Measurements from ENCODE around the gene CACNA2D3.

Gene CACNA2D3

GRCh38 chr3:54223063-54223462 is 100.7 kb downstream of the CACNA2D3 start:
- DNase-seq: no peak

DNA sequence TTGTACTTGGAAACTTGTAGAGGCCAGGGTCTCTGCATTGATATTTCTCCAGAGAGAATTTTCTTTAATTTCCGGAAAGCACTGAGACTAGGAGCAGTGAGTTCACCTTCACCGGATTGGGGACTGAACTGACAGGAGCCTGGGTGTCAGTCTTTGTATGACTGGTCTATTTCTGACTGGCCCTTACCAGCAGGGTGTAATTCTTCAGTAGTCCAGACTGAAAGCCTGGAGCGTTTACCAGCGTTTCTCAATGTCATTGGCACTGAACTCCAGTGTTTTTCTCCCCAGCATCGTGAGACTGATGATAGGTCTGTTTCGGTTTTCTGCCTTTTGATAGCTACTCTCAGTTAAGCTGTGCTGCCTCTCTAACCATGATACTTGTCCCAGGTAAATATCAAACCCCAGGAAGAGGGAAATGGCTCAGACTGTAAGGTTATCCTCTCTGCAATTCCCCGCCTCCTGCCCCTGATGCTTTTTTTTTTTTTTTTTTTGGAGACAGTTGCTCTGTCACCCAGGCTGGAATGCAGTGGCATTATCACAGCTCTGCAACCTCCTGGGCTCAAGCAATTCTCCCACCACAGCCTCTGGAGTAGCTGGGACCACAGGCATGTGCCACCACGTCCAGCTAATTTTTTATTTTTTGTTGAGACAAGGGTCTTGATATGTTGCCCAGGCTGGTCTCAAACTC is 103.6 kb downstream of the CACNA2D3 start:
- no peak for DNase-seq

DNA sequence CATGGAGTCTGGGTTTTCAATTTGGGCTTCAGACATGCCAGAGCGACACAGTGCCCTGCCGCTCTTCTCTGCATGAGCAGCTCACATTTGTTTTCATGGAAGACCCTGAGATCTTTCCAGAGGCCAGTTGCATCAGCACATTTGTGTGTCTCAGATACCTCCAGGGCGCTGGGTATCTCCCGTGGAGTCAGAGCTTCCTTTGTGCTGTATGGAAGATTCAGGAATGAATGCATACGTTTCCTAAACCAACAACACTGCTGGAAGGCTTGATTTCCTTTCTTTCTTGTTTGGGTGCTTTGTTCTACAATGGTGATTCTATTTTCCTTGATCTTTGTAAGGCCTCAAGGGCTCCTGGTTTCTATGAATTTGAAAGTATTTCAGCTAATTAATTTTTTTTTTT is 106.5 kb downstream of the CACNA2D3 start:
- DNase-seq: no peak

DNA sequence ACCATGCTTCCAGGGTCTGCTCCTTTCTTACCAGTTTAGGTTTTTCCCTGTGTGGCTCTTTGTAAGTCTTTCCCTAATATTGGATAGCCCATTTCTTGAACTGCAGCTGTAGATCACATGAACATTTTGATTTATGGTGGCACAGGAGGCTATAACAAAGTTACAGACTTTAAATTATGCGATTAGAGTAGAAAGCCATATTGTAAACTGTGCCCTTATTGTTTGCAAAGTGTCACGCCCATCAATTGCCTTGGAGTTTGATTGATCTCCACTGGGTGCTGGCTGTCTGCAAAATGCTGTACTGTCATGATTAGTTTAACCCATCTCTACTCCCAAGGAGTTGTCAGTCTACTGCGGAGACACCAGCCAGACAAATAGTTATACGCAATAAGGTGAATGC is 110.3 kb downstream of the CACNA2D3 start:
- no peak for DNase-seq

- DNase-seq: no peak
Observed at GRCh38 chr3:54235998-54236397, 113.6 kb downstream of the CACNA2D3 start.

- DNase-seq: no peak
Observed at GRCh38 chr3:54237109-54237508, 114.8 kb downstream of the CACNA2D3 start.

DNA sequence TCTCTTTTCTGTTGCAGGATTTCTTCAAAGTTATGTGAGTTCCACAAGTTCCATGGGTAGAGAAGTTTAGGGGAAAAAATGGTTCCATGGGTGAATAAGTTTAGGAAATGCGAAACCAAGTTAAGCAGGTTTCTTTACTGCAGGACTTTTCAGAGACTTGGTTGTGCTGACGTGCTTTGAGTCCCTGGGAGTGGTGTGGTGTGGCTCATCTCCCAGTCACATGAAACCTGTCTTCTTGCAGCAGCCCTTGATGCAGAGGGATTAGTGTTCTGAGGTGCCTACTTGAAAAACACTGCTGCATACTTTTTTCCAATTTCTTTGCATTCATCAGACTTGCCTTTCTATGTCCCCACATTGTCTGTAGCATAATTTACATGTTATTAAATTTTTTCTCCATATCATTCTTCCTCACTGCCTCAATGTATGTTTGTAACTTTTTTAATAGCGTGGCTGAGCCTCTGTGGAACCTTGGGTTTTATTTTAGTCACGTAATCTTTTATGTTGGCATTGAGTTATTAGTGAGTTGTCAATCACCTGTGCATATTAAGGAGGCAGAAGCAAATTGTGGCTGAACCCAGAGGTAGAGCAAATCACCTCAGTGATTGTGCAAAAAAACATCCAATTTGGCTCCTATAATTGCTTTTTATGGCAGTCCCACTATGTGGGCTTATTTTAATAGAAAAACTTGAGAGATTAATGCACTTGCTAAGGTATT is 115.6 kb downstream of the CACNA2D3 start:
- no peak for DNase-seq

DNA sequence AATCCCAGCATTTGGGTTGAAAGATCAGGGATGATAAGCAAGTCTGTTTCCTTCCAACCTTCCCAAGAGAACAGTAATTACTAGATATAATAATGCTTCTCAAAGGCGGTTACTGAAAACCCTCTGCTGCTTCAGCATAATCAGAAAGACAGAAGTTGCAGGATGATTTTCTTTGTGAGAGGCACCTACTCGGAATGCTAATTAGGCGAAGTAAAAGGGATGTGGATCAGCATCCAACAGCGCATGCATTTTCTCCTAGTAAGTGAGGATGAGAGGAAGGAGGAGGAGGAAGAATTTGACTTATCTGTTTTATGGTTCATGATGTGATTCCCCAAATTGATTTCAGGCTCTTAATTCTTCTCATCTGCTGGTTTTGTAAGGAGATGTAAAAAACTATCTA is 118.0 kb downstream of the CACNA2D3 start:
- DNase-seq: no peak

DNA sequence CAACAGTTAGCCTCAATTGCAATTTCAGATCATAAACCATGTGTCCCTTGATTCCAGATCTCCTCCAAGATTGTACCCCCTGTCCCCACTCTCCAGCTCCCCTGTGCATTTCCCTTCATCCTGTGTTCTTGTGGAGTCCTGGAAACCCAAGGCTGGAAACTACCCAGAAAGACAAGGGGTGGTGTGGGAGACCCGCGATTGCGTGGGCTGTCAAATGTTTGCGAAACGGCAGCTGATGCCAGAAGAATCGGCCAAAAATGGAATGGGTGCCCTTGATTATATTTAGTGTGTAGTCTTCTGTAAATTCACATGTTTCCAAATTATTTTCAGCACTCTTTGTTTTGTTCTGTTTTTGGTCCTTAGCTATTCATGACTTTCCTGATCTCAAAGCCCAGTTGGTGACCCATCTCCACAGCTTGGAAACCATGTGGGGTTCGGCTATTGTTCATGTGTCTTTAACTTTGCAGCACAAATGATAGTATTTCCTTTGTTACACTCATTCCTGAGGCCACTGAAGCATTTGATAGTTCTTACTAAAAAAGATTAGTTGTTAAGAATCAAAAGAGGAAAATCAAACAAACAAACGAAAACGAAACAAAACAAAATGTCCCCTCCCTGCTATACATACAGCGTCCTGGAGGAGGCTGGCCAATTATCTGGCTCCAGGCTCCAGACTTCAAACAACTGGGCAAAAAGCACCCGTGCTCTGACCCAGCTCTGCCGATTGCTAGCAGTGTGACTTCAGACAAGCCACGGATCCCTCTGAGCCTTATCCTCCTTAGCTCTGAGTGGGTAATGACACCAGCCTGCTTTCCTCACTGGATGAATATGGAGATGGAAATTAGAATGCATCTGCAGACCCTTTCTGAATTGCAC is 120.9 kb downstream of the CACNA2D3 start:
- DNase-seq: no peak

GRCh38 chr3:54243960-54244682 is 121.8 kb downstream of the CACNA2D3 start:
- DNase-seq: no peak

DNA sequence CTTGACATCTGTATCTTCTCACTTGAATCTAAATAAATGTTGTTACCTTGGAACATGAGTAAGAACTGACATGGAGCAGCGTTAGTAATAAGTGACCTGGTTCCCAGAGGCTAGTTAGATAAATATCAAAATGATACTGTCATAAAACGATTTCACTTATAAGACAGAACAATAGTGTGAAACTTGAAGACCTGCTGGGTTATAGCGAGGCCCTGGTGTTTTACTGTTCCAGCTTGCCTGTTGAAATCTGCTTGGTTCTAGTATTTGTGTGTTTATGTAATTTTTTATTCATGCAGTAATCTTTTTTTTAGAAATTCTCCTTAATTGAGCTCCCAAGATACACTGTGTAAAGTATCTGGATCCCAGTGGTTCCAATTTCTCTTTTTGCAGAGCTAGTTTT is 129.4 kb downstream of the CACNA2D3 start:
- DNase-seq: no peak

GRCh38 chr3:54257125-54257720 is 134.9 kb downstream of the CACNA2D3 start:
- no peak for DNase-seq

DNA sequence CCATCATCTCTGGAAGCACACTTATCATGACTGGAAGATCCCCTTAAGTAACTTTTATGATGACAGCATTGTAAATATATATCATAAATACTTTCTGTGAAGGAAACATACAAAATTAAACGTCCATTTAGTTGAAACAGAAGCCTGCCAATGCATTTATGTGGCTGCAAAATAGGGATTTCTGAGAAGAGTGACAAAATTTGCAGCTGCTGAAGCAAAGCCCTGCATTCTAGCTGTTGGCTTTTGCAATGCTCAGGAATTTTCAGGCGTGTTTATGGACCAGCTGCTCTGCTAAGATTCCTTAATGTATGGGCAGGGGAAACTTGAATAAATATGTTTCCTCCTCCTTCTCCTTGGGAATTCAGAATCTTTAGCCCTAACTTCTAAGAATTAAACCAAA is 137.3 kb downstream of the CACNA2D3 start:
- DNase-seq: no peak

- no peak for DNase-seq
Observed at GRCh38 chr3:54261141-54261540, 138.8 kb downstream of the CACNA2D3 start.

DNA sequence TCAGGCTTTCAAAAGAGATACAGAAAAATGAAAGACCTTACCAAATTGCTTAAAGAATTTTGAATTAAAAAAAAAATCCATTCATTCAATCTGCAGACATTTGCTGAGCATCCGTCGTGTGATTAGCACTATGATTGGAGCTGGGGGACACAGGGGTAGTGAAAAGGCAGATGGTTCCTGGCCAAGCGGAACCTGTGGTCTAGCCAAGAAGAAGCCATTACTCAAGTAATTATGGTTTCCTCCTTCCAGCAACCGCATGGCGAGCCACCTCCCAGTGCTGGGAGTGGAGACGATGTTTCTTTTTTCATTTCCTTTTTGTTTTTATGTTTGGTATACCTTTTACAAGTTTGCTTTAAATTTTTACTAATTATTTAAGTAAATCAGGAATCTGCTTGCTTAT is 140.2 kb downstream of the CACNA2D3 start:
- no peak for DNase-seq

DNA sequence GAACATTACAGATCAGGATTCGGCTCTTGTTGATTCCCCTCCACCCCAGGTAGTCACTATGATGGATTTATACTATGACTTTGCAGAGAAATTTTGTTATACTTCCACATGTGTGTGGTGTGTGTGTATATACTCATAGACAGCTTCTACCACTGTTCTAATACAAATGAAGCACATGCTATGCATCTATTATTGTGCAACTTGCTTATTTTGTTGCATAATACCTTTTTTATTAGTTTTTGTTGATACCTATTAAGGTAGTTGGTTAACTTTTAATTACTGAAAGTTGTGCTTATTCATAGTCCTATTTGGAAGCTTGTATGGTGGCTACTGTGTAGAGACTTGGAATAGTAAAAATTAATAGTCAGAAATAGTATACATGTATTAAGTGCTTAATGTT is 140.6 kb downstream of the CACNA2D3 start:
- no peak for DNase-seq

DNA sequence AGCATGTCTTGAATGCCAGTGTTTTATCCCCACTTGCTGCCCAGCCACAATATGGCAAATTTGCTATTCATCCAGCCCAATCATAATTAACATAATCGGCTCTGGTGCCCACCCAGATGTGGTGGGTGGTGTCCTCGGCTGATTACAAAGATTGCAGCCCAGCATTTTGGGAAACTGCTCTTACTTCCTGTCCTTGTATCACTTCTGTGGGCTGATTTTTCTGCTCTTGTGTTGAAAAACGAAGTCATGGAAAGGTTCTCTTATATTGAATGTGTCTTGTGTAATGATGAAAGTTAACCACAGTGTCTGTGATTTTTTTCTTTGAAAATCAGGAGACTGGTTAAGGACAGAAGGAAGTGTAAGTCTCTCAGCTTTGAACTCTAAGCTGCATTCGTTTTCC is 141.7 kb downstream of the CACNA2D3 start:
- DNase-seq: no peak

GRCh38 chr3:54270816-54271526 is 148.6 kb downstream of the CACNA2D3 start:
- DNase-seq: no peak

- no peak for DNase-seq
Observed at GRCh38 chr3:54273791-54274190, 151.4 kb downstream of the CACNA2D3 start.

- DNase-seq: no peak
Observed at GRCh38 chr3:54274607-54275006, 152.3 kb downstream of the CACNA2D3 start.

DNA sequence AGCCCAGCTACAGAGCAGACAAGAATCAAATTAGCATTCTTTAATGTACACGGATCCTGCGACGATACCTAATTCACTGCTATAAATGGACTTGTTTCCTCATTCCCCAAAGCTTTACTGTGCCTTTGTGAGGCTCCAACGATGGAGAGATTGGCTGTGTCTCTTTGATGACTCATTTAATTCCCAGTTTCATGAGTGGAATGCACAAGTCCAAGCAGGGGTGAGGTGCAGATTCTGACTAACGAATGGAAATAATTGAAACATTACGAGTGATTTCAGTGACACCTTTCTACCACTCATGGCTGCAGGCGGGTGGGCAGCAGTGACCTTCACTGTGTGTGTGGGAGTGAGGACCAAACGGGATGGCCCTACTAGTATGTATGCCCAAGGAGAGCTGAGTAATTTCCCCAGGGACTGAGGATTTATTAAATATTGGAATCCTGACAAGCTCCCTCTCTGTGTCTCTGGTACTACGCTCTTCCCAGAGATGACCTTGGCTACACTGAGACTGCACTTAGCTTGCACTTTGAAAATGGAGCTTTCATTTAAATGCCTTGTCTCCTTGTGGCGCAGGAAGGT is 156.7 kb downstream of the CACNA2D3 start:
- no peak for DNase-seq

DNA sequence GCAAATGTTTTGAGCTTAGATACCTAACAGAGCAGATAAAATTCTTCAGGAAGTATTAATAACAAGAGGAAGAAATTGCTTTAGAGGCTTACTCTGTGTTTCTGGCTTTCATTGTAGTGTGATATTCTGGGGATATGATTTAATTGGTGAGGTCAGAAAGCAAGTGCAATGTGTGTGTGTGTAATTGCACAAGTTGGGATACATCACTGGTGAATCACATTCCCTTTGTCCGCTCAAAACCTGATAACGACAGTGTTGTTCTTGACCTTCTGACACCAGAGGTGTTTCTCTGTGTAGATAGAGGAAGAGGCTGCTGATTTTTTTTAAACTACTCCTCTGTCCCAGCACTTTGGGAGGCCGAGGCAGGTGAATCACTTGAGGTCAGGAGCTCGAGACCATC is 161.1 kb downstream of the CACNA2D3 start:
- no peak for DNase-seq
